Trophoblast cell (in vitro differentiated cells and primary cell): Measurements from ENCODE around the gene THADA.
"Not testable (repeated sequence)": the region's sequence is repeated elsewhere in the genome, so short reads cannot be mapped to it uniquely, and the experiment has no call there.

ENCODE experiments used
- DNase-seq, 2 donors: peaks; one replicate each; pipeline ENCODE4 v3.0.0-alpha.2; 2016
- H2AFZ ChIP-seq: 2 replicates; pipeline ENCODE4 v1.6.1; 2013; ENCODE audit warnings: low read length, moderate library complexity, mild to moderate bottlenecking; ENCODE audit not compliant: insufficient read depth, poor library complexity
- H2AK5ac ChIP-seq: 2 replicates; pipeline ENCODE4 v1.6.1; 2013; ENCODE audit warnings: mild to moderate bottlenecking, low read length
- H2BK120ac ChIP-seq: 2 replicates; pipeline ENCODE4 v1.6.1; 2013; ENCODE audit warnings: low read length, mild to moderate bottlenecking, moderate library complexity; ENCODE audit not compliant: insufficient read depth, poor library complexity
- H2BK12ac ChIP-seq: 2 replicates; pipeline ENCODE4 v1.6.1; 2013; ENCODE audit warnings: mild to moderate bottlenecking, low read length, moderate library complexity
- H2BK5ac ChIP-seq: 2 replicates; pipeline ENCODE4 v1.6.1; 2013; ENCODE audit warnings: low read length, low read depth, moderate library complexity, mild to moderate bottlenecking; ENCODE audit not compliant: poor library complexity
- H3K14ac ChIP-seq: 2 replicates; pipeline ENCODE4 v1.6.1; 2013; ENCODE audit warnings: mild to moderate bottlenecking, low read length
- H3K18ac ChIP-seq: 2 replicates; pipeline ENCODE4 v1.6.1; 2013; ENCODE audit warnings: mild to moderate bottlenecking, low read length
- H3K23ac ChIP-seq: 2 replicates; pipeline ENCODE4 v1.6.1; 2013; ENCODE audit warnings: low read length
- H3K27ac ChIP-seq: 2 replicates; pipeline ENCODE4 v1.5.1; 2013; ENCODE audit warnings: low read depth, mild to moderate bottlenecking, inconsistent platforms, low read length, moderate library complexity
- H3K27me3 ChIP-seq: 2 replicates; pipeline ENCODE4 v1.6.1; 2013; ENCODE audit warnings: inconsistent platforms, mild to moderate bottlenecking, low read length, moderate library complexity; ENCODE audit not compliant: insufficient read depth
- H3K36me3 ChIP-seq, 2 experiments: 1 replicate in 1 of 2; 2 replicates in 1 of 2; pipeline ENCODE4 v1.6.1; 2013; ENCODE audit warnings: low read length in 2 of 2, mild to moderate bottlenecking in 2 of 2, moderate library complexity in 1 of 2; ENCODE audit not compliant: insufficient read depth in 2 of 2, control insufficient read depth in 1 of 2
- H3K4ac ChIP-seq: 2 replicates; pipeline ENCODE4 v1.6.1; 2013; ENCODE audit warnings: low read depth, mild to moderate bottlenecking, low read length, moderate library complexity
- H3K4me1 ChIP-seq, 2 experiments: 1 replicate in 1 of 2; 2 replicates in 1 of 2; pipeline ENCODE4 v1.6.1; 2013; ENCODE audit warnings: low read length in 2 of 2, mild to moderate bottlenecking in 2 of 2, moderate library complexity in 1 of 2; ENCODE audit not compliant: insufficient read depth in 2 of 2, control insufficient read depth in 1 of 2
- H3K4me2 ChIP-seq: 2 replicates; pipeline ENCODE4 v1.6.1; 2013; ENCODE audit warnings: inconsistent platforms, mild to moderate bottlenecking, low read length, moderate library complexity
- H3K4me3 ChIP-seq: 2 replicates; pipeline ENCODE4 v1.5.1; 2013; ENCODE audit warnings: mild to moderate bottlenecking, low read depth, low read length, inconsistent platforms
- H3K79me1 ChIP-seq: one replicate; pipeline ENCODE4 v1.6.1; 2013; ENCODE audit warnings: low read length
- H3K79me2 ChIP-seq: 2 replicates; pipeline ENCODE4 v1.6.1; 2013; ENCODE audit warnings: low read length, mild to moderate bottlenecking; ENCODE audit not compliant: control insufficient read depth, insufficient read depth, poor library complexity
- H3K9ac ChIP-seq: 2 replicates; pipeline ENCODE4 v1.6.1; 2013; ENCODE audit warnings: mild to moderate bottlenecking, low read length
- H3K9me3 ChIP-seq: 2 replicates; pipeline ENCODE4 v1.6.1; 2013; ENCODE audit warnings: low read depth, mild to moderate bottlenecking, control low read depth, inconsistent platforms, low read length; ENCODE audit not compliant: insufficient read depth
- H4K12ac ChIP-seq: 2 replicates; pipeline ENCODE4 v1.6.1; 2013; ENCODE audit warnings: low read depth, mild to moderate bottlenecking, low read length, moderate library complexity
- H4K8ac ChIP-seq: 2 replicates; pipeline ENCODE4 v1.6.1; 2013; ENCODE audit warnings: low read depth, mild to moderate bottlenecking, low read length, moderate library complexity
- H4K91ac ChIP-seq: one replicate; pipeline ENCODE4 v1.6.1; 2013; ENCODE audit warnings: low read depth, mild to moderate bottlenecking, low read length, moderate library complexity
- WGBS: extraction: QIAGEN DNeasy Blood & Tissue Kit; methylation state at CpG from one replicate; pipeline ENCODE4 v1.1.7; 2013; ENCODE audit warnings: missing lambda C conversion rate; ENCODE audit not compliant: insufficient read length, insufficient coverage; ENCODE audit errors: extremely low coverage; 5-methylcytosine and 5-hydroxymethylcytosine counted together

THADA gene

GRCh38 chr2:43288417-43289305 is 307.2 kb downstream of the THADA start:
- WGBS: no CpG with 5 or more reads among the region's 4 CpGs
- Histone ChIP-seq H4K91ac (no peak overlapping the region), H2AK5ac (no peak overlapping the region), H3K79me2 (no peaks in the 10 kb centered on the region), H3K79me1 (peaks cover 8% of the 10 kb centered on the region), H2BK120ac (no peak overlapping the region), H2BK12ac (no peak overlapping the region), H3K18ac (no peak overlapping the region), H3K27ac (no peak overlapping the region), H3K4ac (no peak overlapping the region), H4K8ac (no peak overlapping the region), H3K23ac (no peak overlapping the region), H4K12ac (no peak overlapping the region), H3K14ac (no peak overlapping the region), H3K4me2 (no peak overlapping the region), H2AFZ (no peak overlapping the region), H3K9me3 (peaks cover 8% of the 10 kb centered on the region), H3K36me3 (peaks cover 8 to 22% of the 10 kb centered on the region in 2 experiments), H3K27me3 (no peaks in the 10 kb centered on the region), H3K4me1 (peaks cover 3 to 8% of the 10 kb centered on the region in 2 experiments), H2BK5ac (no peak overlapping the region), H3K9ac (no peak overlapping the region), H3K4me3 (no peak overlapping the region)
- DNase-seq: no peak

DNA sequence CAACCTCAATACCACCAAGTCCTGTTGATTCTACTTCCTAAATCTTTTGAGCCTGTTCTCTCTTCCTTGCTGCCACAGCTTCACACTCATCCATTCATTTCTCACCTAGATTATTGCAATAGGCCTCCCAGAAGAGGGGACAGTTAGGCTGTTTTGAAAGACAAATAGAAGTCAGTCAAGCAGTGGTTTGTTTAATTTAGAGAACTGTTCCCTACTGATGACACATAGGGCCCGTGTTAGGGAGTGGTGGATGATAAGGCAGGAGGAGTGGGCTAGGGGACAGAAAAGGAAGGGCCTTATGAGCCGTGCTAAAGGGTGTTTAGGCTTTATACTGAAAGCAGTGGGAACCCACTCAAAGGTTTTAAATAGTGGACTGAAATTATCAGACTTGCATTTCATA is 309.9 kb downstream of the THADA start:
- DNase-seq: no peak
- Histone ChIP-seq H3K4me3 (no peak overlapping the region), H4K8ac (no peak overlapping the region), H3K4me2 (no peak overlapping the region), H3K4ac (no peak overlapping the region), H3K79me1 (no peaks in the 10 kb centered on the region), H3K9me3 (peaks cover 8% of the 10 kb centered on the region), H3K14ac (no peak overlapping the region), H3K9ac (no peak overlapping the region), H3K18ac (no peak overlapping the region), H3K36me3 (peaks cover 10 to 24% of the 10 kb centered on the region in 2 experiments), H2BK5ac (no peak overlapping the region), H2AFZ (no peak overlapping the region), H4K12ac (no peak overlapping the region), H2BK12ac (no peak overlapping the region), H3K4me1 (no peaks in the 10 kb centered on the region), H3K27ac (no peak overlapping the region), H4K91ac (no peak overlapping the region), H2BK120ac (no peak overlapping the region), H3K27me3 (no peaks in the 10 kb centered on the region), H2AK5ac (no peak overlapping the region), H3K79me2 (no peaks in the 10 kb centered on the region), H3K23ac (no peak overlapping the region)
- no CpG with 5 or more reads among the region's 2 CpGs for WGBS

- Histone ChIP-seq H3K79me2 (no peaks in the 10 kb centered on the region), H2BK120ac (no peak overlapping the region), H3K27ac (no peak overlapping the region), H2AFZ (no peak overlapping the region), H3K36me3 (peaks cover 10 to 24% of the 10 kb centered on the region in 2 experiments), H3K9me3 (peaks cover 8% of the 10 kb centered on the region), H3K79me1 (no peaks in the 10 kb centered on the region), H3K4ac (no peak overlapping the region), H2BK5ac (no peak overlapping the region), H4K12ac (no peak overlapping the region), H3K4me3 (no peak overlapping the region), H3K23ac (no peak overlapping the region), H3K27me3 (no peaks in the 10 kb centered on the region), H3K9ac (no peak overlapping the region), H3K4me2 (no peak overlapping the region), H4K8ac (no peak overlapping the region), H4K91ac (no peak overlapping the region), H2AK5ac (no peak overlapping the region), H3K4me1 (no peaks in the 10 kb centered on the region), H3K18ac (no peak overlapping the region), H2BK12ac (no peak overlapping the region), H3K14ac (no peak overlapping the region)
- DNase-seq: no peak
- WGBS: no CpG with 5 or more reads among the region's 1 CpG
These were observed 310.9 kb downstream of the THADA start for GRCh38 chr2:43284967-43285366.

- H3K4me1 ChIP-seq, H2BK12ac ChIP-seq, H4K12ac ChIP-seq, H4K8ac ChIP-seq, H2BK5ac ChIP-seq, H3K23ac ChIP-seq, H3K79me1 ChIP-seq, DNase-seq, H3K4ac ChIP-seq, H3K4me2 ChIP-seq, H3K9me3 ChIP-seq, H4K91ac ChIP-seq, H3K4me3 ChIP-seq, H2AFZ ChIP-seq, H2BK120ac ChIP-seq, H3K9ac ChIP-seq, H3K18ac ChIP-seq, H3K27me3 ChIP-seq, H3K14ac ChIP-seq, H3K79me2 ChIP-seq, H3K27ac ChIP-seq, H2AK5ac ChIP-seq: not testable (repeated sequence)
- peaks cover 10 to 24% of the 10 kb centered on the region in 2 experiments for H3K36me3 ChIP-seq
- WGBS: no CpG with 5 or more reads among the region's 6 CpGs
These were observed 311.5 kb downstream of the THADA start for GRCh38 chr2:43284347-43284746.
